ENCODE data around the gene STT3A.

DNA sequence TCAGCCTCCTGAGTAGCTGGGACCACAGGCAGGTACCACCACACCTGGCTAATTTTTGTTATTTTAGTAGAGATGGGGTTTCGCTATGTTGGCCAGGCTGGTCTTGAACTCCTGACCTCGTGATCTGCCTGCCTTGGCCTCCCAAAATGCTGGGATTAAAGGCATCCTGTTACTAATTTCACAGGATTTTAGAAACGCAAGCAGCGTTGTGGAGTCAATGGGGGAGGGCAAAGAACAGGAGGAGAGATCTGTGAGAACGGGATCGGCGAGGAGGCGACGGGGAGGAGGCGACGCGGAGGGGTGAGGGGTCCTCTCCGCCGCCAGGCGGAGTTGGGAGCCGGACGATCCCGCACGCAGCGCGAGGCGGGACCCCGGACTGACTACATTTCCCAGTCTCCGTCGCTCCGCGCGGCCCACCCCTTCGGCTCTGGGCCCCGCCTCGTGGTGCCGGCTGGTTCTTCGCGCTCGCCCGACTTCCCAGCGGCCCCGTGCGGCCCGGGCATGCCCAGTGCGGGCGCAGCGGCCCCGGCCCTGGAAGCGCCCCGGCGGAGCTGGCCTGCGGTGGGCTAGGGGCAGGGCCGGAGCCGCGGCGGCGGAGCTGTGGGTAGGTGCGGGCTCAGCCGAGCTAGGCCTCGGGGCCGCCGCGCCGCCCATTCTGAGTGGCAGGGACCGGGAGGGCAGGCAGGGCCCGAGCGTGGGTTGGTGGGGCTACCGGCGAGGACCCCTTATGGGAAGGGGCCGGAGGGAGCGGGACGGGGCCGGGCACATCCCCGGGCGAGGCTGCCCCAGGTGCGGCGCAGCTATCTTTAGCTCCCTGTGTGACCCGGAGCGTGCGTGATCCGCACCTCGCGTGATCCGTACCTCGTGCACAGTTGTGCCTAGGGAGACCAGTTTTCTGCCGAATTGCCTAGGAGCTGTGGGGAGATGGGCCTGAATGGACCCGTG, 23.4 kb upstream of the STT3A start, which contains the start of gene EI24:
- TF ChIP-seq, protein P1, sequence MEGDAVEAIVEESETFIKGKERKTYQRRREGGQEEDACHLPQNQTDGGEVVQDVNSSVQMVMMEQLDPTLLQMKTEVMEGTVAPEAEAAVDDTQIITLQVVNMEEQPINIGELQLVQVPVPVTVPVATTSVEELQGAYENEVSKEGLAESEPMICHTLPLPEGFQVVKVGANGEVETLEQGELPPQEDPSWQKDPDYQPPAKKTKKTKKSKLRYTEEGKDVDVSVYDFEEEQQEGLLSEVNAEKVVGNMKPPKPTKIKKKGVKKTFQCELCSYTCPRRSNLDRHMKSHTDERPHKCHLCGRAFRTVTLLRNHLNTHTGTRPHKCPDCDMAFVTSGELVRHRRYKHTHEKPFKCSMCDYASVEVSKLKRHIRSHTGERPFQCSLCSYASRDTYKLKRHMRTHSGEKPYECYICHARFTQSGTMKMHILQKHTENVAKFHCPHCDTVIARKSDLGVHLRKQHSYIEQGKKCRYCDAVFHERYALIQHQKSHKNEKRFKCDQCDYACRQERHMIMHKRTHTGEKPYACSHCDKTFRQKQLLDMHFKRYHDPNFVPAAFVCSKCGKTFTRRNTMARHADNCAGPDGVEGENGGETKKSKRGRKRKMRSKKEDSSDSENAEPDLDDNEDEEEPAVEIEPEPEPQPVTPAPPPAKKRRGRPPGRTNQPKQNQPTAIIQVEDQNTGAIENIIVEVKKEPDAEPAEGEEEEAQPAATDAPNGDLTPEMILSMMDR (IDR thresholded peaks at IDR 0.05) = peak; percentile 67 to 80 (median 71)
- TF ChIP-seq POLR2A (IDR thresholded peaks at IDR 0.05) = no peak
